Thoracic aorta (tissue), 2 donors: Measurements from ENCODE around the gene HAND2. TPM values are rescaled to one million over a fixed set of nuclear protein-coding genes. Genes with fewer than 3 reads are reported as not detected.
A peak's percentile ranks its signal among the peaks of the same experiment; 100 is the strongest.

Source experiments
- ATAC-seq: fragments of 150-250 bp; one replicate; pipeline ENCODE4 v1.8.0; 2017; ENCODE audit warnings: low read depth; ENCODE audit not compliant: insufficient number of reproducible peaks, low FRiP score
- DNase-seq: peaks from one replicate; pipeline ENCODE4 v3.0.0-alpha.2; 2020; ENCODE audit warnings: low spot score
- H3K27ac ChIP-seq, 2 donors: fragments of 200-600 bp; sonication (generic); 1 replicate in 1 of 2; 2 replicates in 1 of 2; pipeline ENCODE4 v1.5.1; 2016; ENCODE audit warnings: mild to moderate bottlenecking in 2 of 2, moderate library complexity in 2 of 2
- H3K27me3 ChIP-seq: fragments of 200-600 bp; sonication (generic); replicated peaks from 2 replicates; pipeline ENCODE4 v1.6.0; 2016; ENCODE audit warnings: mild to moderate bottlenecking; ENCODE audit not compliant: insufficient read depth
- H3K36me3 ChIP-seq: fragments of 200-600 bp; sonication (generic); one replicate; pipeline ENCODE4 v1.5.1; 2016
- H3K4me1 ChIP-seq, 2 donors: fragments of 200-600 bp; sonication (generic); 1 replicate in 1 of 2; 2 replicates in 1 of 2; pipeline versions ENCODE4 v1.5.1 to v1.6.0; 2016; ENCODE audit warnings: low read depth in 2 of 2, mild to moderate bottlenecking in 1 of 2; ENCODE audit not compliant: control insufficient read depth in 1 of 2
- H3K4me3 ChIP-seq: fragments of 200-600 bp; sonication (generic); 2 replicates; pipeline ENCODE4 v1.5.1; 2016; ENCODE audit warnings: mild to moderate bottlenecking
- H3K9me3 ChIP-seq: fragments of 200-600 bp; sonication (generic); 2 replicates; pipeline ENCODE4 v1.5.1; 2016
- total RNA-seq, 2 donors: library from RNA; depleted of rRNA; stranded (reverse); fragments of >200 nt; gene quantifications; one replicate each; pipeline versions ENCODE4 v1.1.0 to v1.2.3, GENCODE V29; 2016
- TF ChIP-seq, protein P1 (sequence below): fragments of 200-600 bp; sonication (generic); IDR thresholded peaks from one replicate; pipeline ENCODE4 v1.5.1; 2019; ENCODE audit warnings: antibody characterized with exemption

The HAND2 gene
- total RNA-seq, 2 donors from 2014 or later: 25.7 to 28.2 TPM

- no peak overlapping the region for H3K27ac ChIP-seq
- H3K4me3 ChIP-seq: no peak overlapping the region
- no peaks in the 10 kb centered on the region for H3K9me3 ChIP-seq
- DNase-seq: no peak
- peaks cover 3 to 9% of the 10 kb centered on the region in 2 donors for H3K4me1 ChIP-seq
- no peaks in the 10 kb centered on the region for H3K36me3 ChIP-seq
- TF ChIP-seq, protein P1, sequence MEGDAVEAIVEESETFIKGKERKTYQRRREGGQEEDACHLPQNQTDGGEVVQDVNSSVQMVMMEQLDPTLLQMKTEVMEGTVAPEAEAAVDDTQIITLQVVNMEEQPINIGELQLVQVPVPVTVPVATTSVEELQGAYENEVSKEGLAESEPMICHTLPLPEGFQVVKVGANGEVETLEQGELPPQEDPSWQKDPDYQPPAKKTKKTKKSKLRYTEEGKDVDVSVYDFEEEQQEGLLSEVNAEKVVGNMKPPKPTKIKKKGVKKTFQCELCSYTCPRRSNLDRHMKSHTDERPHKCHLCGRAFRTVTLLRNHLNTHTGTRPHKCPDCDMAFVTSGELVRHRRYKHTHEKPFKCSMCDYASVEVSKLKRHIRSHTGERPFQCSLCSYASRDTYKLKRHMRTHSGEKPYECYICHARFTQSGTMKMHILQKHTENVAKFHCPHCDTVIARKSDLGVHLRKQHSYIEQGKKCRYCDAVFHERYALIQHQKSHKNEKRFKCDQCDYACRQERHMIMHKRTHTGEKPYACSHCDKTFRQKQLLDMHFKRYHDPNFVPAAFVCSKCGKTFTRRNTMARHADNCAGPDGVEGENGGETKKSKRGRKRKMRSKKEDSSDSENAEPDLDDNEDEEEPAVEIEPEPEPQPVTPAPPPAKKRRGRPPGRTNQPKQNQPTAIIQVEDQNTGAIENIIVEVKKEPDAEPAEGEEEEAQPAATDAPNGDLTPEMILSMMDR: no peak
- ATAC-seq: no peak
- no peaks in the 10 kb centered on the region for H3K27me3 ChIP-seq
Observed at GRCh38 chr4:173499658-173500535, 30.1 kb downstream of the HAND2 start.

DNA sequence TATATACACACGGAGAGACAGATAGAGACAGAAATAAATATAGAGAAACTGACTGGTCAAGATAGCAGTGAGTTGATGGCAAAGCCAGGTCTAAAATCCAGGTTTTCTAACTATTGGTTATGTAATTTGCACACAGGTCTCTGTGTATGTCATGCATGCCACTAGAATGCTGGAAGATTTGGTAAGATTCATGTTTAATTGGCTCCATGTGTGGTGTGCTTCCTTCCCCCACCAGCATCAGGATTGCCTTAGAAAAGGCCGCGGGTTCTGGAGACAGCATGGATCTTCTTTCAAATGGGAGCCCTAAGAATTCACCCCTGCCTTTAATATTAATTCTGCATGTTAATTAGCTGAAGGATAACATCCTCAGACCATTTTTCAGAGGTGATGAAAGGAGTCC, 31.3 kb downstream of the HAND2 start:
- DNase-seq (no peak), ATAC-seq (no peak)
- Histone ChIP-seq H3K27me3 (no peaks in the 10 kb centered on the region), H3K27ac (no peak overlapping the region), H3K4me1 (peaks cover 3% of the 10 kb centered on the region in 2 donors), H3K4me3 (no peak overlapping the region), H3K36me3 (no peaks in the 10 kb centered on the region), H3K9me3 (no peaks in the 10 kb centered on the region)
- TF ChIP-seq, protein P1: no peak

DNA sequence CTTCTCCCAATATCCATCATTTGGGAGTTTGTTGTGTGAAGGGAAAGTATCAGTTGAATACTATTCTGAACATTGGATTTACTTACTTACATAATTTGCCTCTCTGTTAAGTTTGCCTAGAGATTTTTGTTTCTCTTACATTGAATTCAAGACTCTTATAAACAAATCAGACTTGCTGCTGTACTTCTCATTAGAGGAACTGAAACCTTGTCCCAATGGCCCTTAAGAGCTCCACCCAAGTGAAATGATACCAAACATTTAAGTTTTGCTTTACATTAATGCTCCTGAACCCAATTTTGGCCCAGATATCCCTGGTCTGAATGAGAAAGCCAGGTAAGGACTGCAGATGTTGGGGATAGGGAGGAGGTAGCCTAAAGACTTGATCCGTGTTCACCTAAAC, 32.0 kb downstream of the HAND2 start:
- H3K27me3 ChIP-seq: no peaks in the 10 kb centered on the region
- no peak for DNase-seq
- TF ChIP-seq, protein P1: no peak

GRCh38 chr4:173494013-173494970, 35.7 kb downstream of the HAND2 start:
- Histone ChIP-seq H3K4me1 (peaks cover 7 to 18% of the 10 kb centered on the region in 2 donors), H3K4me3 (peak overlapping the region; percentile 70), H3K27me3 (no peaks in the 10 kb centered on the region), H3K27ac (no peak overlapping the region), H3K9me3 (no peaks in the 10 kb centered on the region), H3K36me3 (no peaks in the 10 kb centered on the region)
- TF ChIP-seq, protein P1: peak; percentile 76
- no peak for DNase-seq
- ATAC-seq: no peak

More for the DNA sequence above, 32.0 kb downstream of the HAND2 start:
- no peaks in the 10 kb centered on the region for H3K36me3 ChIP-seq
- ATAC-seq: no peak
- peaks cover 0 to 3% of the 10 kb centered on the region in 2 donors for H3K4me1 ChIP-seq
- no peak overlapping the region for H3K4me3 ChIP-seq
- H3K27ac ChIP-seq: no peak overlapping the region
- no peaks in the 10 kb centered on the region for H3K9me3 ChIP-seq

DNA sequence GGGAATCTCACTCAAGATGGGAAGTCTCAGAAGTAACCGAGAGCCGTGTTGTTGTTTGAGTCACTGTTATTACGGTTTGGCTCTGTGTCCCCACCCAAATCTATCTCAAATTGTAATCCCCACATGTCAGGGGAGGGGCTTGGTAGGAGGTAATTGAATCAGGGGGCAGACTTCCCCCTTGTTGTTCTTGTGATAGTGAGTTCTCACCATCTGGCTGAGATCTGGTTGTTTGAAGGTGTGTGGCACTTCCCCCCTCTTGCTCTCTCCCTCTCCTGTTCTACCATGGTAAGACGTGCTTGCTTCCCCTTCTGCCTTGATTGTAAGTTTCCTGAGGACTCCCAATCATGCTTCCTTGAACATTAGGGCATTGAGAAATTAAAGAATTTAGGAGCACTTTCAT, 37.0 kb downstream of the HAND2 start:
- DNase-seq (no peak), ATAC-seq (no peak)
- Histone ChIP-seq H3K36me3 (no peaks in the 10 kb centered on the region), H3K27me3 (no peaks in the 10 kb centered on the region), H3K4me3 (no peak overlapping the region), H3K9me3 (no peaks in the 10 kb centered on the region), H3K4me1 (peaks cover 7 to 18% of the 10 kb centered on the region in 2 donors), H3K27ac (no peak overlapping the region)
- TF ChIP-seq, protein P1: no peak
